Measurements from ENCODE around the gene PELI1.

- TF ChIP-seq CTCF (IDR thresholded peaks at IDR 0.05; ENCODE audit: extremely low read depth in 1 of 2, insufficient read depth in 1 of 2, low read depth in 1 of 2, low read length in 2 of 2) (no peak), POLR2A (IDR thresholded peaks at IDR 0.05; ENCODE audit: low read depth, low read length) (no peak), MAX (IDR thresholded peaks at IDR 0.05; ENCODE audit: insufficient read depth, insufficient read length) (no peak)
Measured at GRCh38 chr2:64166637-64167420, 22.6 kb upstream of the PELI1 start.
